Tibial artery (tissue), 4 donors: ENCODE data around the gene UBAP1L.

Experiments used
- DNase-seq, 2 donors: peaks; one replicate each; pipeline ENCODE4 v3.0.0-alpha.2; 2019
- H3K27ac ChIP-seq, 2 donors: fragments of 200-600 bp; sonication (generic) in 1 of 2; 1 replicate in 1 of 2; 2 replicates in 1 of 2; pipeline ENCODE4 v1.5.1; 2018 to 2019; ENCODE audit warnings: mild to moderate bottlenecking in 1 of 2
- H3K27me3 ChIP-seq, 2 donors: fragments of 200-600 bp; sonication (generic) in 1 of 2; one replicate each; pipeline versions ENCODE4 v1.5.1 to v1.6.0; 2016 to 2019
- H3K36me3 ChIP-seq, 3 donors: fragments of 200-600 bp; sonication (generic) in 2 of 3; one replicate each; pipeline ENCODE4 v1.5.1; 2016 to 2019; ENCODE audit warnings: mild to moderate bottlenecking in 2 of 3
- H3K4me1 ChIP-seq, 4 donors: fragments of 200-600 bp; sonication (generic) in 2 of 4; 1 replicate in 3 of 4; 2 replicates in 1 of 4; pipeline ENCODE4 v1.5.1; 2016 to 2019
- H3K4me3 ChIP-seq, 2 donors: fragments of 200-600 bp; sonication (generic) in 1 of 2; 1 replicate in 1 of 2; 2 replicates in 1 of 2; pipeline ENCODE4 v1.5.1; 2018 to 2019; ENCODE audit warnings: mild to moderate bottlenecking in 2 of 2
- H3K9me3 ChIP-seq, 3 donors: fragments of 200-600 bp; sonication (generic) in 1 of 3; one replicate each; pipeline ENCODE4 v1.5.1; 2016 to 2019
- intact Hi-C: fragments of 100-400 bp; cut with DNase I; formaldehyde crosslinking; loops from one replicate; pipeline ENCODE4 v1.15.0; 2023; ENCODE audit warnings: low total_unique reads
- TF ChIP-seq, protein P1 (sequence below), 2 experiments: fragments of 200-600 bp in 1 of 2; fragments of 450-650 bp in 1 of 2; IDR thresholded peaks; one replicate each; pipeline ENCODE4 v1.5.1; 2017 to 2019; ENCODE audit warnings: antibody characterized with exemption in 2 of 2, mild to moderate bottlenecking in 1 of 2, moderate library complexity in 1 of 2

Gene UBAP1L

DNA sequence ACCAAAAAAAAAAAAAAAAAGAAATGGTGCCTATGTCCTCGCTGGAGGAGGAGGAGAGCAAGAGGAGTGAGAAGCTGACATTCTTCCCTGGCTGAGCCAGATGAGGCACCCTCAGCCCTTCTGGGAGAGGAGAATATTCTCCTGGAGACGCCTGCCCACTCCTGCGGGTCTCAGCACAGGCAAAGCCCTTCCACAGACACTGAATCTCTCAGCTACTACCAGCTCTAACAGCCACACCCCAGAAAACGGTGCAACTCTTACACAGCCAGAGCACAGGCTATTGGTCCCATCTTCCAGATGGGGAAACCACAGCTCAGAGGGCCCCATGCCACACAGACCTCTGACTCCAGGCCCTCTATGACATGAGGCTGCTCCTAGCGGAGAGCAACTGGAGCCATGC lies 52.9 kb downstream of the UBAP1L start:
- peak overlapping the region; percentile 95 to 99 for H3K27ac ChIP-seq
- peak in 1 of 2 donors; percentile 72 for DNase-seq
- H3K9me3 ChIP-seq = no peaks in the 10 kb centered on the region
- TF ChIP-seq, protein P1, sequence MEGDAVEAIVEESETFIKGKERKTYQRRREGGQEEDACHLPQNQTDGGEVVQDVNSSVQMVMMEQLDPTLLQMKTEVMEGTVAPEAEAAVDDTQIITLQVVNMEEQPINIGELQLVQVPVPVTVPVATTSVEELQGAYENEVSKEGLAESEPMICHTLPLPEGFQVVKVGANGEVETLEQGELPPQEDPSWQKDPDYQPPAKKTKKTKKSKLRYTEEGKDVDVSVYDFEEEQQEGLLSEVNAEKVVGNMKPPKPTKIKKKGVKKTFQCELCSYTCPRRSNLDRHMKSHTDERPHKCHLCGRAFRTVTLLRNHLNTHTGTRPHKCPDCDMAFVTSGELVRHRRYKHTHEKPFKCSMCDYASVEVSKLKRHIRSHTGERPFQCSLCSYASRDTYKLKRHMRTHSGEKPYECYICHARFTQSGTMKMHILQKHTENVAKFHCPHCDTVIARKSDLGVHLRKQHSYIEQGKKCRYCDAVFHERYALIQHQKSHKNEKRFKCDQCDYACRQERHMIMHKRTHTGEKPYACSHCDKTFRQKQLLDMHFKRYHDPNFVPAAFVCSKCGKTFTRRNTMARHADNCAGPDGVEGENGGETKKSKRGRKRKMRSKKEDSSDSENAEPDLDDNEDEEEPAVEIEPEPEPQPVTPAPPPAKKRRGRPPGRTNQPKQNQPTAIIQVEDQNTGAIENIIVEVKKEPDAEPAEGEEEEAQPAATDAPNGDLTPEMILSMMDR (IDR thresholded peaks at IDR 0.05) = no peak
- H3K27me3 ChIP-seq = no peaks in the 10 kb centered on the region
- H3K4me1 ChIP-seq = peaks cover 0 to 84% (median 69%) of the 10 kb centered on the region in 4 donors
- intact Hi-C loops = no loop called here
- peaks cover 32 to 40% (median 40%) of the 10 kb centered on the region in 3 donors for H3K36me3 ChIP-seq
- H3K4me3 ChIP-seq = peak overlapping the region; percentile 1 to 74

DNA sequence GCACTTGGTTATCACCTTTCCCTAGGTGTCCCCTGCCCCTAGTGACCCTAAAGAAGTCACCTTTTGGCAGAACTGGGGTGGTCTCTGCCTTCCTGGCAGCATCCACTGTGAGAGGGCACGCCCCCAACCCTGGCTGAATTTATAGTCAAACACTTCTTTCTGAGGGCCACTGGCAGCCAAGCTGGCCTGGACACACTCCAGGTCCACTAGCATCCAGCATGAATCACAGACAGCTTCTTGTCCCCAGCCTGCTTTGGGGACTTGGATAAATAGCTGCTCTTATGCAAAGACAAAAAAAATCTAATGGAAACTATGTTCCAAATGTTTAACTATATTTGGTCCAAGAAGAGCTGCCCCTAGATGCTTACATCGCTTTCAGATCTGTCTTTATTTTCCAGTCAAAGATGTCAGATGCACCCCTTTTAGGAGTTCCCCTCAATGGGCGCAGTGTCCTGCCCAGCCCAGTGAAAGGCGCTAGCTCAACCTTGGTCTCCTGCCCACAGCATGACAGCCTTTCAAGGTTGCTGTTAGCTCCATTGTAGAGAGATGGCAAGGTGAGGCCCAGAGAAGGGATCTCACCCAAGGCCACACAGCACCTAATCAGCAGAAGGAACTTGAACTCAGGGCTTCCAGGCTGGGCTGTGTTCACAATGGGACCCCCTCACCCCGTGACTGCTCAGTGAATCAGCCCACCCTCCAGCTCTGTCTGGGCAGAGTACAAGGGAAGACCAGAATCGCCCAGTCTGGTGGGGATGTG lies 54.2 kb downstream of the UBAP1L start:
- intact Hi-C loops = no loop called here
- peak overlapping the region in 1 of 2 donors; percentile 11 for H3K4me3 ChIP-seq
- H3K4me1 ChIP-seq = peaks cover 0 to 97% (median 80%) of the 10 kb centered on the region in 4 donors
- peak; percentile 79 to 92 for DNase-seq
- no peaks in the 10 kb centered on the region for H3K27me3 ChIP-seq
- TF ChIP-seq, protein P1 (IDR thresholded peaks at IDR 0.05) = no peak
- peak overlapping the region; percentile 95 to 99 for H3K27ac ChIP-seq
- peaks cover 38 to 48% (median 47%) of the 10 kb centered on the region in 3 donors for H3K36me3 ChIP-seq
- no peaks in the 10 kb centered on the region for H3K9me3 ChIP-seq

DNA sequence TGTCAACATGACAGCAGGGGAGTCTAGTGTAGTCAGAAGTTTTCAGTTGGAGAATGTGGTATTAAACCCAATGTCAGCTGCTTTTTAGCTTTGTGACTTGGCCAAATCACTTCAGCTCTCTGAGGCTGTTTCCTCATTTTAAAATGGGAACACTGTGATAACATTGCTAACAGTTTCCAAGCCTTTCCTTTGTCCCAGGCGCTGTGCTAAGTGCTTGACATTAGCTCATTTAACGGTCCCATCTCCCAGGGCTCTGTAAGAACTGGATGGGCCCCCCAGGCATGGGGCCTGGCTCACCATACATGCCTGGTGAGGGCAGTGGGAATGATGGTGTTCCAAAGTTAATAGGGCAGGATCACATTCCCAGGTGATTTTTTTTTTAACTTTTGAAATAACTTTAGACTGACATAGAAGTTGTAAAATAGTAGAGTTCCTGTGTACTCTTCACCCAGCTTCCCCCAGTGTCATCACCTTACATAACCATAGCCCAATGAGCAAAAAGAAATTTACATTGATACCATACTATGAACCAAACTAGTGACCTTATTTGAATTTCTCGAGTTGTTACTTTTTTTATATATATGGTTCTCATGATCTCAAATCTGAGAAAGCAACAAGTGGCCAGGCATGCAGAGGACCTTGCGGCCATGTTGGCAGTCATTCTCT lies 54.9 kb downstream of the UBAP1L start:
- peaks cover 0 to 100% (median 87%) of the 10 kb centered on the region in 4 donors for H3K4me1 ChIP-seq
- DNase-seq = peak in 1 of 2 donors; percentile 67
- intact Hi-C loops = no loop called here
- TF ChIP-seq, protein P1 (IDR thresholded peaks at IDR 0.05) = no peak
- peak overlapping the region; percentile 95 to 99 for H3K27ac ChIP-seq
- peaks cover 40 to 46% (median 41%) of the 10 kb centered on the region in 3 donors for H3K36me3 ChIP-seq
- H3K9me3 ChIP-seq = no peaks in the 10 kb centered on the region
- peak overlapping the region in 1 of 2 donors; percentile 7 for H3K4me3 ChIP-seq
- H3K27me3 ChIP-seq = no peaks in the 10 kb centered on the region

DNA sequence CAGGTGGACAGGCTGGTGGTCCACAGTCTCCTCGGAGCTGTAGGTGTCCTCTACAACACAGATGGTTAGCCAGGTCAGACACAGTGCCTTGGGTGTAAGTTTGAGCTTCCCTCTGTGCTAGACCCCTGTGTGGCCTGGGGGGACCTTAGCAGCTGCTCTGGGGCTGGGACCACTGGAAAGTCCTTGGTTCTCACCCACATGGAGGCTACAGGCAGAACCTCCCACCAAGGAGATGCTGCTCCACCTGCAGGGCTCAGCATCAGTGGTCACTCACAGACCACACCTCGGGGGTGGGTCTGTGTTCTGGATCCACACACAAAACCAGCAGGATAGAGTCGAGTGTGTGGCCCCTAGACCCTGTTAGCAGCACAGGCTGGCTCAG lies 55.6 kb downstream of the UBAP1L start:
- H3K9me3 ChIP-seq = no peaks in the 10 kb centered on the region
- peak in 1 of 2 donors; percentile 53 for DNase-seq
- peak overlapping the region; percentile 95 to 99 for H3K27ac ChIP-seq
- H3K4me3 ChIP-seq = peak overlapping the region in 1 of 2 donors; percentile 7
- peaks cover 43 to 48% (median 44%) of the 10 kb centered on the region in 3 donors for H3K36me3 ChIP-seq
- TF ChIP-seq, protein P1 (IDR thresholded peaks at IDR 0.05) = no peak
- no peaks in the 10 kb centered on the region for H3K27me3 ChIP-seq
- intact Hi-C loops = no loop called here
- H3K4me1 ChIP-seq = peaks cover 0 to 100% (median 91%) of the 10 kb centered on the region in 4 donors

DNA sequence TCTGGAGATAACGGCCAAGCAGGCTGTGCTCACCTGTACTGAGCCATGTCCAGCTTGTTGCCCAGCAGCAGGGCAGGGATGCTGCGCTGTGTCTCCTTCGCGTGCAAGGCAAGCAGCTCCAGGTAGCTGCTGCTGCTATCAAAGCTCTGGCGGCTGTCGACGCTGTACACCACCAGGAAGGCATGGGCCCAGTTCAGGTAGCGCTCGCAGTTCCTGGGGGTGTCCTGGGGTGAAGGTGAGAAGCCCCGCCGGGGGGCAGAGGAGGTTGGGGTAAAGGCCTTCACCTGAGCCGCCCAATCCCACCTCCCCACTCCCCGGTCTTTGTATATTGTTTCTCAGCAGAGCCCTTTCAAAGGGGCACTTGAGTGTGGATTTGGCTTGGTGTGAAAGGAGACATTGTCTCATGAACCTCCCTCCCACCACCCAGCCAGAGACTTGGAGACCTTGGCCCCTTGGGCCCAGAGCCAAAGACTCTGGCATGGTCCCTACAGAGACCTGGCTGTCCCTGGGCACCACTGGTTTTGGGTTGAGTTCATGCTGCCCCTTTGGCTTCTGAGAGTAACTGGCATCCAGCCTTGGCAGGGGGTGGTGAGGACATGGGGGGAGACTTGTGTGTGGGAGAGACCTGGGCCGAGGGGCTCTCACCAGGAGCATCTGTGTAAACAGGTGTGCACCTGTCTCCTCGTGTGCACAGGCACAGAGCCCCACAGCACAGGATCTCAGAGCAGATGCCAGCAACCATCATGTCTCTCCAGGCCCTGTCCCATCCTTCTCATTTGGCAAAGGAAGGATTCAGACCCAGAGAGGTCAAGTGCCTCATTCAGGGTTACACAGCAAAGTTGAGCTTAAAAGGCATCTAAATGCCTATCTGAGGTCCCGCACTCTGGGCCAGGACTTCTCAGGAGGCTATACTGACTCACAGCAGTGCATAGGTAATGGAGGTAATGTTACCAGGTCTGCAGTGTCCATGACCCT lies 56.3 kb downstream of the UBAP1L start:
- Histone ChIP-seq H3K27ac (peak overlapping the region; percentile 95 to 99), H3K4me3 (peak overlapping the region in 1 of 2 donors; percentile 7), H3K9me3 (no peaks in the 10 kb centered on the region), H3K36me3 (peaks cover 50 to 54% (median 50%) of the 10 kb centered on the region in 3 donors), H3K4me1 (peaks cover 0 to 100% (median 85%) of the 10 kb centered on the region in 4 donors), H3K27me3 (no peaks in the 10 kb centered on the region)
- peak in 1 of 2 donors; percentile 64 for DNase-seq
- intact Hi-C loops = no loop called here
- TF ChIP-seq, protein P1 (IDR thresholded peaks at IDR 0.05) = no peak
